Common myeloid progenitor, CD34-positive (primary cell): ENCODE data around the gene POMGNT2.

Experiments
- CTCF ChIA-PET: fragments of 350-600 bp; sonication (Branson Sonifier 250); formaldehyde crosslinking; loops from one replicate; lab custom pipeline; 2021; ENCODE audit warnings: antibody characterized with exemption; lab: Charles Lee
- POLR2A ChIA-PET: fragments of 350-600 bp; sonication (Branson Sonifier 250); formaldehyde crosslinking; loops from one replicate; lab custom pipeline; 2021; ENCODE audit warnings: antibody characterized with exemption; lab: Charles Lee
- DNase-seq, 3 donors: peaks; one replicate each; pipeline versions ENCODE4 v3.0.0 to v3.0.0-alpha.2; 2013
- H3K27ac ChIP-seq, 2 experiments: 1 replicate in 1 of 2; 2 replicates in 1 of 2; pipeline ENCODE4 v1.7.0; 2013; ENCODE audit warnings: inconsistent platforms in 2 of 2, low read length in 2 of 2, mild to moderate bottlenecking in 2 of 2, low read depth in 1 of 2, moderate library complexity in 1 of 2; ENCODE audit not compliant: severe bottlenecking in 2 of 2, insufficient read depth in 1 of 2, poor library complexity in 1 of 2
- H3K27me3 ChIP-seq, 5 experiments: replicated peaks in 2 of 5; 1 replicate in 3 of 5; 2 replicates in 2 of 5; pipeline versions ENCODE4 v1.6.1 to v1.7.0; 2013; ENCODE audit warnings: low read length in 4 of 5, mild to moderate bottlenecking in 2 of 5, moderate library complexity in 2 of 5, inconsistent platforms in 1 of 5; ENCODE audit not compliant: insufficient read depth in 5 of 5, control insufficient read depth in 4 of 5
- H3K36me3 ChIP-seq, 4 experiments: 1 replicate in 2 of 4; 2 replicates in 2 of 4; pipeline versions ENCODE4 v1.6.1 to v1.7.0; 2013; ENCODE audit warnings: low read length in 3 of 4, control low read depth in 1 of 4, mild to moderate bottlenecking in 1 of 4; ENCODE audit not compliant: control insufficient read depth in 4 of 4, insufficient read depth in 4 of 4
- H3K4me1 ChIP-seq, 4 experiments: 1 replicate in 3 of 4; 2 replicates in 1 of 4; pipeline versions ENCODE4 v1.6.1 to v1.7.1; 2013; ENCODE audit warnings: low read length in 3 of 4, mild to moderate bottlenecking in 3 of 4, control low read depth in 1 of 4, inconsistent platforms in 1 of 4, moderate library complexity in 1 of 4; ENCODE audit not compliant: control insufficient read depth in 4 of 4, insufficient read depth in 4 of 4; ENCODE audit errors: control extremely low read depth in 1 of 4
- H3K4me3 ChIP-seq, 7 experiments: 1 replicate in 4 of 7; 2 replicates in 3 of 7; pipeline versions ENCODE4 v1.5.1 to v1.7.0; 2013; ENCODE audit warnings: mild to moderate bottlenecking in 7 of 7, low read length in 6 of 7, moderate library complexity in 6 of 7, inconsistent platforms in 2 of 7, low read depth in 2 of 7, control low read depth in 1 of 7; ENCODE audit not compliant: insufficient read depth in 4 of 7, control insufficient read depth in 1 of 7; ENCODE audit errors: extremely low read depth in 1 of 7
- H3K9me3 ChIP-seq, 5 experiments: 1 replicate in 4 of 5; 2 replicates in 1 of 5; pipeline versions ENCODE4 v1.6.1 to v1.7.1; 2013; ENCODE audit warnings: low read length in 4 of 5, mild to moderate bottlenecking in 2 of 5, inconsistent platforms in 1 of 5, low read depth in 1 of 5, moderate library complexity in 1 of 5; ENCODE audit not compliant: control insufficient read depth in 4 of 5, insufficient read depth in 2 of 5; ENCODE audit errors: control extremely low read depth in 1 of 5
- WGBS: methylation state at CpG from one replicate; pipeline ENCODE4 v1.1.5; 2013; ENCODE audit not compliant: insufficient coverage; 5-methylcytosine and 5-hydroxymethylcytosine counted together

Gene POMGNT2

GRCh38 chr3:43126536-43126935, 20.7 kb upstream of the POMGNT2 start:
- Histone ChIP-seq H3K27ac (no peak overlapping the region), H3K4me3 (no peak overlapping the region), H3K4me1 (no peaks in the 10 kb centered on the region), H3K27me3 (no peaks in the 10 kb centered on the region), H3K36me3 (no peaks in the 10 kb centered on the region), H3K9me3 (peaks cover 0 to 5% (median 3%) of the 10 kb centered on the region in 5 experiments)
- POLR2A ChIA-PET = no interaction called here
- DNase-seq = no peak
- 100% methylated on average over 1 of the region's 3 CpGs for WGBS
- CTCF ChIA-PET = no interaction called here

- H3K27me3 ChIP-seq = no peaks in the 10 kb centered on the region
- DNase-seq = no peak
- H3K9me3 ChIP-seq = peaks cover 0 to 5% (median 3%) of the 10 kb centered on the region in 5 experiments
- H3K36me3 ChIP-seq = no peaks in the 10 kb centered on the region
- ChIA-PET POLR2A (no interaction called here), CTCF (interaction anchor here (1.1 kb wide), 1 partner anchor 9 kb away, joined by 3 read pairs; no protein-coding TSS in a partner anchor)
- H3K4me3 ChIP-seq = no peak overlapping the region
- no peaks in the 10 kb centered on the region for H3K4me1 ChIP-seq
- H3K27ac ChIP-seq = no peak overlapping the region
These were observed 18.0 kb upstream of the POMGNT2 start for GRCh38 chr3:43123895-43124294.

DNA sequence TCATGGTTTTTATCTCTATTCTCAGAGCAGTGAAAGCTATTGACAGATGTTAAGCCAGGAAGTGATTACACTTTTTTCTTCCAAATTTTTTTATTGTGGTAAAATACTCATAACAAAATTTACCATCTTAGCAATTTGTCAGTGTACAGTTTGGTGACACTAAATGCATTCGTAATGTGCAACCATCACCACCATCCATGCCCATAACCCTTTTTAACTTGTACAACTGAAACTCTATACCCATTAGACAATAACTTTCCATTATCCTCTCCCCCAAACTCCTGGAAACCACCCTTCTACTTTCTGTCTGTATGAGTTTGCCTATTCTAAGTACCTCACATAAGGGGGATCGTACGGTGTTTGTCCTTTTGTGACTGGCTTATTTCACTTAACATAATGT, 15.1 kb upstream of the POMGNT2 start:
- 100% methylated on average over 1 of the region's 3 CpGs for WGBS
- H3K27ac ChIP-seq = no peak overlapping the region
- ChIA-PET POLR2A (interaction anchor here (0.7 to 0.9 kb wide), 2 partner anchors 11 to 745 kb away, joined by 3 to 4 read pairs; no protein-coding TSS in a partner anchor), CTCF (no interaction called here)
- H3K4me3 ChIP-seq = no peak overlapping the region
- H3K27me3 ChIP-seq = peaks cover 0 to 2% (median 0%) of the 10 kb centered on the region in 5 experiments
- no peaks in the 10 kb centered on the region for H3K36me3 ChIP-seq
- no peaks in the 10 kb centered on the region for H3K4me1 ChIP-seq
- DNase-seq = no peak
- H3K9me3 ChIP-seq = peaks cover 0 to 5% (median 2%) of the 10 kb centered on the region in 5 experiments

- peaks cover 0 to 1% (median 0%) of the 10 kb centered on the region in 5 experiments for H3K9me3 ChIP-seq
- H3K36me3 ChIP-seq = no peaks in the 10 kb centered on the region
- ChIA-PET CTCF (interaction anchor here (0.7 kb wide), 1 partner anchor 157 kb away, joined by 3 read pairs; no protein-coding TSS in a partner anchor), POLR2A (no interaction called here)
- peaks cover 0 to 5% (median 0%) of the 10 kb centered on the region in 5 experiments for H3K27me3 ChIP-seq
- DNase-seq = no peak
- H3K27ac ChIP-seq = no peak overlapping the region
- WGBS = 100% methylated on average over 4 of the region's 4 CpGs
- H3K4me3 ChIP-seq = no peak overlapping the region
- H3K4me1 ChIP-seq = no peaks in the 10 kb centered on the region
These were observed 11.4 kb upstream of the POMGNT2 start for GRCh38 chr3:43117257-43117656.

GRCh38 chr3:43113671-43114070, 7.8 kb upstream of the POMGNT2 start:
- no peaks in the 10 kb centered on the region for H3K4me1 ChIP-seq
- no peaks in the 10 kb centered on the region for H3K36me3 ChIP-seq
- no peak for DNase-seq
- ChIA-PET POLR2A (no interaction called here), CTCF (interaction anchor here (0.7 to 1.3 kb wide), 2 partner anchors 10 to 11 kb away, joined by 3 to 4 read pairs; no protein-coding TSS in a partner anchor)
- no peak overlapping the region for H3K4me3 ChIP-seq
- H3K27ac ChIP-seq = no peak overlapping the region
- peaks cover 0 to 5% (median 0%) of the 10 kb centered on the region in 5 experiments for H3K27me3 ChIP-seq
- 100% methylated on average over 2 of the region's 3 CpGs for WGBS
- H3K9me3 ChIP-seq = no peaks in the 10 kb centered on the region

DNA sequence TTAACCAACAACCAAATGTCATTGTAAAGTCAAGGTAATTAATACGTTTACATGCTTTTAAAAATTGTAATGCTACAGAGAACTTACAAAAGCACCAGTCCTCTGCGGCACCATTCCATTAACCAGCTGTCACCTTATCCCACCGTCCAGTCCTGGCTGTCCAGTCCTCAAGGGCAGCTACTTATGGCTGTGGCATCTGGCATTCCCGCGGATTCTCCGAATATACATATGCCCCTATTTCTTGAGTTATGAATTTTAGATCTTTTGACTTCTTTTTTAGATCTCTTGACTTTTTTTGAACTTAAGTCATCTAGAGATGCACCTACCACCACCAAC, 382 bp upstream of the POMGNT2 start:
- DNase-seq = no peak
- no peaks in the 10 kb centered on the region for H3K36me3 ChIP-seq
- H3K27ac ChIP-seq = no peak overlapping the region
- POLR2A ChIA-PET = no interaction called here
- WGBS = 0% methylated on average over 2 of the region's 6 CpGs
- H3K4me3 ChIP-seq = peak overlapping the region in 6 of 7 experiments; percentile 52 to 74 (median 71)
- no peaks in the 10 kb centered on the region for H3K9me3 ChIP-seq
- CTCF ChIA-PET = no interaction called here
- peaks cover 0 to 12% (median 10%) of the 10 kb centered on the region in 4 experiments for H3K4me1 ChIP-seq
- peaks cover 0 to 2% (median 0%) of the 10 kb centered on the region in 5 experiments for H3K27me3 ChIP-seq

- peak in 1 of 3 donors; percentile 46 for DNase-seq
- Histone ChIP-seq H3K27ac (no peak overlapping the region), H3K9me3 (no peaks in the 10 kb centered on the region), H3K4me3 (peak overlapping the region in 3 of 7 experiments; percentile 7 to 74 (median 44)), H3K27me3 (peaks cover 0 to 2% (median 0%) of the 10 kb centered on the region in 5 experiments), H3K36me3 (no peaks in the 10 kb centered on the region), H3K4me1 (peaks cover 0 to 12% (median 10%) of the 10 kb centered on the region in 4 experiments)
- POLR2A ChIA-PET = no interaction called here
- 78% methylated on average over 15 of the region's 33 CpGs for WGBS
- CTCF ChIA-PET = interaction anchor here (1.5 kb wide), 1 partner anchor 16 kb away, joined by 5 read pairs; no protein-coding TSS in a partner anchor
These were observed 951 bp downstream of the POMGNT2 start for GRCh38 chr3:43104660-43105595.
